NB4 (cell line): ENCODE measurements around the gene SREBF1.

Experiments used
- CTCF ChIP-seq: IDR thresholded peaks from one replicate; pipeline ENCODE4 v1.5.1; 2012; ENCODE audit warnings: low read depth, low read length
- MAX ChIP-seq: IDR thresholded peaks from 2 replicates; pipeline ENCODE4 v1.6.1; 2011; ENCODE audit warnings: low read depth, low read length
- MYC ChIP-seq: IDR thresholded peaks from 2 replicates; pipeline ENCODE4 v1.6.1; 2011; ENCODE audit warnings: low read depth, low read length
- POLR2A ChIP-seq: IDR thresholded peaks from 2 replicates; pipeline ENCODE4 v1.6.1; 2011; ENCODE audit warnings: mild to moderate bottlenecking; ENCODE audit not compliant: insufficient read length; ENCODE audit errors: extremely low read depth

GRCh38 chr17:17779015-17779611, 57.7 kb downstream of the SREBF1 start:
- TF ChIP-seq CTCF = no peak
- no peak for TF ChIP-seq MYC
- no peak for TF ChIP-seq MAX
- TF ChIP-seq POLR2A = no peak
